Measurements from ENCODE around the gene UBE2Q2.
"Not testable (repeated sequence)": the region's sequence is repeated elsewhere in the genome, so short reads cannot be mapped to it uniquely, and the experiment has no call there.

UBE2Q2 gene

GRCh38 chr15:75864213-75865059 is 21.2 kb downstream of the UBE2Q2 start:
- no peak for DNase-seq (ENCODE audit: low read depth, low spot score)

- DNase-seq (ENCODE audit: low read depth, low spot score) = not testable (repeated sequence)
Observed at GRCh38 chr15:75866045-75866444, 22.8 kb downstream of the UBE2Q2 start.

GRCh38 chr15:75866916-75867315 is 23.7 kb downstream of the UBE2Q2 start:
- no peak for DNase-seq (ENCODE audit: low read depth, low spot score)

- DNase-seq (ENCODE audit: low read depth, low spot score) = no peak
Observed at GRCh38 chr15:75867449-75867848, 24.2 kb downstream of the UBE2Q2 start.

- no peak for DNase-seq (ENCODE audit: low read depth, low spot score)
Observed at GRCh38 chr15:75868019-75868418, 24.8 kb downstream of the UBE2Q2 start.

GRCh38 chr15:75869446-75869845 is 26.2 kb downstream of the UBE2Q2 start:
- DNase-seq (ENCODE audit: low read depth, low spot score) = no peak

GRCh38 chr15:75871589-75871988 is 28.3 kb downstream of the UBE2Q2 start:
- DNase-seq (ENCODE audit: low read depth, low spot score) = not testable (repeated sequence)

GRCh38 chr15:75872403-75872990 is 29.2 kb downstream of the UBE2Q2 start:
- no peak for DNase-seq (ENCODE audit: low read depth, low spot score)

- no peak for DNase-seq (ENCODE audit: low read depth, low spot score)
Observed at GRCh38 chr15:75884041-75884440, 40.8 kb downstream of the UBE2Q2 start.

GRCh38 chr15:75887178-75887577 is 43.9 kb downstream of the UBE2Q2 start:
- no peak for DNase-seq (ENCODE audit: low read depth, low spot score)

GRCh38 chr15:75891895-75892294 is 48.6 kb downstream of the UBE2Q2 start:
- no peak for DNase-seq (ENCODE audit: low read depth, low spot score)

- no peak for DNase-seq (ENCODE audit: low read depth, low spot score)
Observed at GRCh38 chr15:75895731-75896130, 52.5 kb downstream of the UBE2Q2 start.

- no peak for DNase-seq (ENCODE audit: low read depth, low spot score)
Observed at GRCh38 chr15:75900577-75900976, 57.3 kb downstream of the UBE2Q2 start.

GRCh38 chr15:75902129-75902557 is 58.9 kb downstream of the UBE2Q2 start:
- peak; percentile 94 for DNase-seq (ENCODE audit: low read depth, low spot score)

- peak; percentile 96 for DNase-seq (ENCODE audit: low read depth, low spot score)
Observed at GRCh38 chr15:75903331-75904239, 60.3 kb downstream of the UBE2Q2 start, which contains the start of gene FBXO22. TSS of gene FBXO22 (plus strand) at chr15:75903878. CDS start at chr15:75903964, 86 bp downstream.

GRCh38 chr15:75905231-75905630 is 62.0 kb downstream of the UBE2Q2 start:
- no peak for DNase-seq (ENCODE audit: low read depth, low spot score)

GRCh38 chr15:75910355-75910754 is 67.1 kb downstream of the UBE2Q2 start:
- not testable (repeated sequence) for DNase-seq (ENCODE audit: low read depth, low spot score)

GRCh38 chr15:75916978-75917377 is 73.7 kb downstream of the UBE2Q2 start:
- DNase-seq (ENCODE audit: low read depth, low spot score) = no peak

GRCh38 chr15:75918135-75918534 is 74.9 kb downstream of the UBE2Q2 start:
- DNase-seq (ENCODE audit: low read depth, low spot score) = no peak

GRCh38 chr15:75920079-75920478 is 76.8 kb downstream of the UBE2Q2 start:
- no peak for DNase-seq (ENCODE audit: low read depth, low spot score)

GRCh38 chr15:75921732-75922703 is 78.8 kb downstream of the UBE2Q2 start:
- peak; percentile 22 for DNase-seq (ENCODE audit: low read depth, low spot score)

Measured in ELF-1 (cell line).